Measurements from ENCODE around the gene GMPPA.

Gene GMPPA

DNA sequence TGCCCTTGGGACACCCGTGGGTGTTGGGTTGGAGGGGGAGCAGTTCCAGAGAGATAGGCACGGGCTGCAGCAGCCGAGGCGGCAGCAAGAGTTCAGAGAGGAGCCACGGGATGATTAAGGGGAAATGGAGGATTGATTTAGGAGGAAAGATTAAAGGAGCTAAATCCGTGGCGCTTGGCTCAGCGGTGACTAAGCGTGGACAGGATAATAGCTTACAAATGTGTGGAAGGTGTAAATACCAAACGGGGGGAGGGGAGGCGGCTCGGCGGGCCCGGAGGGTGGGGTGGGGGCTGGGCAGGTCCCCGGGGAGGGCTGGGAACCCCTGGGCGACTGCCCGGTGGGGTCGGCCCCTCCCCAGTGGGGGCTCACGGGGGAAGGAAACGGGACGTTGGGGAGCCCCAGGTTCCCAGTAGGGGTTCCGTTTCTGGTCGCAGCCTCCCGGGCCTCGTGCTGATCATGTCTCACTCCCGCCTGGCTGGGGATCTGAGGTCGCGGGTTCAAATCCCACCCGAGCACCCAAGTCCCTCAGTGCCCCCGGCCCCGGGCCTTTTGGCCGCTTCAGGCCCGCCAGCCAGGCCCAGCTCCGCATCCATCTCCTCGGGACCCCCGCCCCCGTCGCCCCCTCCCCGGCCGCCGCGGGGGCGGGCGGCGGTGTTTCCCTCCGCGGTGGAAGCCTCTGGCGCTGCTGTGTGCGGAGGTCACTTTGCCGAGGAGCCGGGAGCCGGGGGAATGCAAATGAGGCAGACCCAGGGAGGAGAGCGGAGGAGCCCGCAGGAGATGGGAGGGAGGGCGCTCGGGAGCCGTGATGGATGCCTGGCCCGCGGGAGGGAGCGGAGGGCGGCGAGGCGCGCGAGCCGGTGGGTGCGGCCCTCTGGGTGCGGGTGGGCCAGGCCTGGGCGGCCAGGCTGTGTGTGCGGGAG is 23.7 kb downstream of the GMPPA start:
- DNase-seq: no peak

DNA sequence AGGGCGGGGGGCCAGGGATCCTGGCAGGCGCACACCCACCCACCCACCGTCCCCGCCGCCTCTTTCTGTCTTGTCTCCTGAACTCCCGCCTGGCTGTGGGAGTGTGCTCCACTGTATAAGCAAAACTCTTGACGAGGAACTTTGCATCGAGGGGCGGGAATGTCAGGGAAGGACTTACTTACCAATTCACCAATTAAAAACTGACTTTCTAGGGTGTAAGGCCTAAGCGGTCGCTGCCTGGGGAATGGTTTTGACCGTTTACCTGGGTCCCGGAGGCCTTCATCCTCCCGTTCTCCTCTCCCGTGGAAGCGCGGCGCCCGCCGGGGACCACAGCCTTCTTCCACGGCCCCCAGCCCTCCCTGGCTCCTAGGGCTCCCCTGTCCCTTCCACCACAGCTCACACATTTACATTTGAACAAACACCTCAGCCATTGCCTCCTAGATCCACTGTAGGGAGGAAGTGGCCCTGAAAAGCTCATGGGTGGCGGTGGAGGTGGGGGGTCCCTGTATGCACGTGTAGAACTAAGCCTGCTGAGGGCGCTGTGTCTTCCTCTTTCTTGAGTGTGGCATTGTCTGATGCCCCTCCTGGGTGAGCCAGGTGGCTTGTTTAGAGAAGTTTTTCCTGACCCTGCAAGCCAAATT is 24.5 kb downstream of the GMPPA start:
- no peak for DNase-seq

DNA sequence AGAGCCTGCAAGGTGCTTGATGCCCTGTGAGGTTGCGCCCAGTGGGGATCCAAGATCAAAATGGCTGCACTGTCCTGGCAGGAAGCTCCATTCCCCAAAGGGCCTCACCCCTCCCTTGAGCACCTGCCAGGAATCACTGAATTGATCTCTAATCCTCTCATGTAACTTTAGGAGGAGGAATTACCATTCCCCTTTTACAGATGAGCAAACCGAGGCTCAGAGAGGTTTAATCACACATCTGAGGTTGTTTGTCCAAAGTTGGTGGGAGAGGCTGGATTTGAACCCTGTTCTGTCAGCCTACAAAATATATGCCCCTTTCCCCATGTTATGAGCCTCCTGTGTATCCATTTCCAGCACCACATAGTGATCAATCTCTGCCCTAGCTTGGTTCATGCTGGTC is 26.1 kb downstream of the GMPPA start:
- DNase-seq: no peak

DNA sequence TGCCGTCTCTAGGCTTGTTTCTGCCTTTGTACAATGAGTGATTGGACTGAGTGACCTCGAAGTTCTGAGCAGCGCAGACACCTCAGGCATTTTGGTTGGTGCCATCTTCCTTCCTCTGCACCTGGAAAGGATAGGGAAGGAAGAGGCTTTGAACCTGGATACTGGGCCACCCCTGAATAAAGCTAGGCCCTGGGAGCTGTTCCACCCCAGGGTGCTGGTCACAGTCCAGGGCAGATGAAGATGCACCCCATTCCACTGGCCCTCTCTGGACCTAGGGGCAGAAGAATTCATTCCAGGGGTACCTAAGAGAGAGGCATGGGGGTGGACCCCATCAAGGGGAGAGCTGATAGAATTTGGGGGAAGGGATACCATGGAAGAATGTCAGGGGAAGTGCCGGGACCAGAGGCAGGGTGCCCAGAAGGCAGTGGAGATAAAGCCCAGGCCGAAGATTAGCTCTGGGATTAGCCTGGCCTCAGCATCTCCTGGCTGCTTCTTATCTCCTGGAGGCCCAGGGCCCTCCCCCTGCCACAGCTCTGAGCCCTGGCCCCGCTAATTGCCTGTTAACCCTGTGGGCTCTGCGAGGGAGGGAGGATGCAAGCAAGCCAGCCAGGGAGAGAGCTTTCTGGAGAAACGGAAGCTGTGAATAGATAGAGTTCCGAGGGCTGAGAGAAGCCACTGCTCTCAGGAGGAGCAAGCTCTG is 27.0 kb downstream of the GMPPA start:
- DNase-seq: no peak

DNA sequence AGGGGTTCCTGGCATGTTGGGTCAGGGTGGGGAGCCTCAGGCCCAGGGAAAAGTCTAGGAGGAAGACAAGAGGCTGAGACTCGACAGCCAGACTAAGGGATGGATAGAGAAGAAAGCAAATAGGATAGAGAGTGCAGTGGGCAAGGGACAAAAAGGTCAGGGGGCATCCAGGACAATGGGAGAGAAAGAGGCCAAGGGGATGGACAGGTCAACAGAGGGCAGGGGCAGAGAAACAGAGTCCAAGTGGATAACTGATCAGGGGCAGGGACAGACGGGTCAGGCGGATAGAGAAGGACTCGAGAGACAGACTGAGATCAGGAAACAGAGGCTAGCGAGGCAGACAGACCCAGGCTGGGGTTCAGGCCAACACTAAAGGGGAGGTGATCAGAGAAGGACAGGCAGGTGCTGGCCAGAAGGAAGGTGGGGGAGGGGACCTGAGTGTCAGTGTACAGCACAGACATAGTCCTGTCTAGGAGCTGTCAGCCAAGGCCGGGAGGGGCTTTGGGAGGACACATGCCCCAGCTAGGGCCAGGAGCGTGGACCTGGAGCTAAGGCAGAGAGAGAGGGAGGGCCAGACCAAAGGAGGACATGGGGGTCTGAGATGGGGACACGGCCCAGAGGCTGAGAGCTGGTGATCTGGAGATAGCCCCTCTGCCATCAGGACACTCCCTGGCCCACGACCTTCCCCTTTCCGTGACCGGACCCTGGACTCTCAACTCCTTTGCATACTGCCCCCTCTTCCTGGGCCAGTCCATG is 27.8 kb downstream of the GMPPA start:
- DNase-seq: no peak

DNA sequence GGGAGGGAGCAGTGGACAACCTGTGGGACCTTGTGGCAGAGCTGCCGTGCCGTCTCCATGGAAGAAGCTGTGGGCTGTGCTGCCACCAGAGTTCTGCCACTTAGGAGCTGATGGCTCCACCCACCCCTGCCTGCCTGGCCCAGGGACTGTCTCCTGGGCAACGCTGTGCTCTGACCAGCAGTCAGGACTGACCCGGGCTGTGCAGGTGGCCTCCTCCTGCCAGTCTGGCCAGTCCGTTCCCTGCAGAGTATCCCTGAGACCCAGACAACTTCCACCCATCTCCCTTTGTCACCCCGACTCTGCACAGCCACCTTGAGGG is 28.3 kb downstream of the GMPPA start:
- no peak for DNase-seq

DNA sequence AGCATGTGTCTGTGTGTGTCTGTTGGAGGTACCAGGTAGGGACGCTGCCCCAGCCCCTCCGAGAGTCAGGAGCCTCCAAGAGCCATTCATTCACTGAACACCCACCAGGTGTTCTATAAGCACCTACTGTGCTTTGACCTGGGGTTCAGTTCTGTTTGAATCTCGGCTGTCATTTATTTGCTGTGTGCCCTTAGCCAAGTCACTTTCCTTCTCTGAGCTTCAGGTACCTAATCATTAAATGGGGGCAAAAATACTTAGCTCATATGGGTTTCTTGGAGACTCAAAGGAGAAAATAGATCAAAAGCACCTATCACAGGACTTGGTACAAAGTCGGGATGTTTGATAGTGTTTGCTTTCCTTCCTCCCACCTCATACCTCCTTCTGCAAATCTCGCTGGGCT is 28.8 kb downstream of the GMPPA start:
- DNase-seq: no peak

DNA sequence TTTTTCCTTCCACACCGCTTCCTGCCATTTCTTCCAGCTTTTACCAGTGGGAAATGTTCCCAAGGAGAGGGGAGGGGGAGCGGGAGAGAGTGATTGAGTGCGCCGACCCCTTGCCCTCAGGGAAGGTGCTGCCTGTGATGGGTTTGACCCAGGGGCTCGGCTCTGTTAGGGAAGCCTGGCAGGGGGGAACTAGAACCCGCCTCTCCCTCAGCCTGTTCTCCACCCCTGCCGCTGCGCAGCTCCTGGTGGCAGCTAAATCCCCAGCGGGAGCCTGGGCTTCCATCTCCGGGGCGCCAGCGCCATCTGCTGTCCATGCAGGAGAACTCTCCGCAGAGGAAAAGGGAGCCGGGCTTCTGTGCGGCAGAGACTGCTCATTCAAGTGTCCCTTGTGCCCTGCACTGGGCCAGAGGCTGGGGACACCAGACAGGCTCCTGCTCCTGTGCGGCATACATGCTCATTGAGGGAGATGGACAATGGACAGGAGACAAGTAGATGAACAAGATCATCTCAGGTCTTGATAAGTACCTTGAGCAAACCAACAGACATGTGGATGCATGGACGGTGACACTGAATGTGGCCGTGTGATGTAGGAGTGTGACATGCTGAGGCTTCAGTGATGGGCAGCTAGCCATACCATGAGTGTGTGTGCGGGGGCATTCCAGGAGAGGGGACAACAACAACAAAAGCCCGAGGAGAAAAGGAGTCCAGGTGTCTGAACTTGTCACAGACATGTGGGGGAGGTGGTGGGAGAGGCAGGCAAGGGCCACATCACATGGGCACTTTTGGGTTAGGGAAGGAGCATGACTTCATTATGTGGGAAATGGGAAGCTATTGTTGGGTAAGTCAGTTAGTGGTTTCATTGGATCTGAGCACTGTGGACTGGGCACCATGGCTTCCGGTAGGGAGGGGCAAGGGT is 31.6 kb downstream of the GMPPA start:
- DNase-seq: peak; percentile 79

DNA sequence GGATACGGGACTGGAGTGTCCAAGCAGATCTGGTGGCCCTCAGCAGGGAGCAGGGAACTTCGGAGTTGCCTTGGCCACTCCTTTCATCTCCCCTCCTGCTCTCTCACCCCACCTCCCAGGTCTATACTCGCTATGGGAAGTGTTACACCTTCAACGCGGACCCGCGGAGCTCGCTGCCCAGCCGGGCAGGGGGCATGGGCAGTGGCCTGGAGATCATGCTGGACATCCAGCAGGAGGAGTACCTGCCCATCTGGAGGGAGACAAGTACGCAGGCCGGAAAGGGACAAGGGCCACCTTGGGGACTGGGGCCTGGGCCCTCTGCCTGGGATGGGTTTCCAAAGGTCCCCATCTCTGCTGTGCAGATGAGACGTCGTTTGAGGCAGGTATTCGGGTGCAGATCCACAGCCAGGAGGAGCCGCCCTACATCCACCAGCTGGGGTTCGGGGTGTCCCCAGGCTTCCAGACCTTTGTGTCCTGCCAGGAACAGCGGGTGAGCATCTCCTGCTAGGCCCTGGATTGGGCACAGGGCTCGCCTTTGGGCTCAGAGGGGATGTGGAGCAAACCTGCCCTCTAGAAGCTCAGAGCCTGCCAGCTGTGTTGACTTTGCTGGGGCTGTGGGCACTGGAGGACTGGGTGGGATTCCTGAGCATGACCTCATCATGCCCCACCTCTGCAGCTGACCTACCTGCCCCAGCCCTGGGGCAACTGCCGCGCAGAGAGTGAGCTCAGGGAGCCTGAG is 33.1 kb downstream of the GMPPA start:
- DNase-seq: no peak

DNA sequence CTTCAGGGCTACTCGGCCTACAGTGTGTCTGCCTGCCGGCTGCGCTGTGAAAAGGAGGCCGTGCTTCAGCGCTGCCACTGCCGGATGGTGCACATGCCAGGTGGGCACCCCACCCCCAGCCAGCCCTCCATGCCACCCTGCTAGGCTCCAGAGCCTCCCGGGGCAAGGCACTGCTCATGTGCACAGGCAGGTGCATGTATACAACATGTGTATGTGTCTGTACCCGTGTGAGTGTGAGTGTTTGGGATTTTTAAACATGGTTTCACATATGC is 33.6 kb downstream of the GMPPA start:
- DNase-seq: no peak

DNA sequence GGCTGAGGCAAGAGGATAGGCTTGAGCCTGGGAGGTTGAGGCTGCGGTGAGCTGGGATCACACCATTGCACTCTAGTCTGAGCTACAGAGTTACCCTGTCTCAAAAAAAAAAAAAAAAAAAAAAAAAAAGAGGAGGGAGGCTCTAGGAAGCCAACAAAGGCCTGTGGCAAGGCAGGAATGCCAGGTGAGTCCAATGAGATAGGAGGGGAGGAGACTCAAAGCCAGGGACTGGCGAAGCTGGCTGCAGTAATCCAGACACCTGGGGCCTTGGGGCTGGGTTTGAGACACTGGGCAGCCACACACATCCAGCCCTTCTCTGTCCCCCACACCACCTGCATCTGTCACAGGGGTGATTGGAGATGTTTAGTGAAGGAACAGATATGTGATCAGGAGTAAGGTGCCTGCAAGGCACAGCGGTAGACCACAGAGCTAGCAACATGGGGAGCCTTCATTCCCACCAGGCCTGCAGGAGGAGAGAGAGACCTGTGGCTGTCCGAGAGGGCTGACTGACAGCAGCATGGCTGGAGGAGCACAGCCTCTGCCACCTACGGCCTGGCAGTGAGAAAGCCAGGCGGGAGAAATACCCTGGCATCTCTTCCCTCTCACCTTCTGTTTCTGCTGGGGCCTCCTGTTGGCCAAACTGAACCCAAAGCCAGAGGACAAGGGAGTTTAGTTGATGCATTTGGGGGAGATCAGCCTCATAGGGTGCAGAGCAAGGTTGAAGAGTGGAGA is 35.4 kb downstream of the GMPPA start:
- DNase-seq: no peak

DNA sequence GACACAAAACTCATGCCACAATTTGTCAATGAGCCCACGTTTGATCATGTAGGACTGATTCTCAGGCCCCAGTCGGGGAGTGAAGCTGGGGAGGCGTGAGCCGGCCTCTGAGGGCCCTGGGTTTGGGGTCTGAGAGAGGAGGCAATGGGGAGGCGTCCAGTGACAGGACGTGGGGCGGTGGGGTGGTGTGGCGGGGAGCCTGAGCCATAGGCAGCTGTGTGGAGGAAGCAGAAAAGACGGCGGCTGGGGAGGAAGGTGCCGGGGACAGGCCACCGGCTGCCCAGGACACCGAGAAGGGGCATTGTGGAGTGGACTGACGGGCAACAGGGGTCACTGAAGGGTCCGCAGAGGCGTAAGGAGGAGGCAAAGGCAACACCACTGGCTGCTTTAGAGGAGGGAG is 37.7 kb downstream of the GMPPA start:
- no peak for DNase-seq

DNA sequence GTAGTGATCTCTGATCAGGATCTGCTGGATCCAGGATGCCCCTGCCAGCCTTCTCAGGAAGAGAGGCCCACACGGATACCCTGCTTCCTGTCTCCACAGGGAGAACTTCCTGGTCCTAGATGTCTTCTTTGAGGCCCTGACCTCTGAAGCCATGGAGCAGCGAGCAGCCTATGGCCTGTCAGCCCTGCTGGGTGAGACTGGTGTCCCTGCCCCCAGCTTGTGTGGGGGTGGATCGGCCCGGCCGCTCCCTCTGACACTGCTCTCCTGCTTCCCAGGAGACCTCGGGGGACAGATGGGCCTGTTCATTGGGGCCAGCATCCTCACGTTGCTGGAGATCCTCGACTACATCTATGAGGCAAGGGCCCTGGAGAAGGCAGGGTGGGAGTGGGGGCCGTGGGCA is 38.3 kb downstream of the GMPPA start:
- DNase-seq: no peak

DNA sequence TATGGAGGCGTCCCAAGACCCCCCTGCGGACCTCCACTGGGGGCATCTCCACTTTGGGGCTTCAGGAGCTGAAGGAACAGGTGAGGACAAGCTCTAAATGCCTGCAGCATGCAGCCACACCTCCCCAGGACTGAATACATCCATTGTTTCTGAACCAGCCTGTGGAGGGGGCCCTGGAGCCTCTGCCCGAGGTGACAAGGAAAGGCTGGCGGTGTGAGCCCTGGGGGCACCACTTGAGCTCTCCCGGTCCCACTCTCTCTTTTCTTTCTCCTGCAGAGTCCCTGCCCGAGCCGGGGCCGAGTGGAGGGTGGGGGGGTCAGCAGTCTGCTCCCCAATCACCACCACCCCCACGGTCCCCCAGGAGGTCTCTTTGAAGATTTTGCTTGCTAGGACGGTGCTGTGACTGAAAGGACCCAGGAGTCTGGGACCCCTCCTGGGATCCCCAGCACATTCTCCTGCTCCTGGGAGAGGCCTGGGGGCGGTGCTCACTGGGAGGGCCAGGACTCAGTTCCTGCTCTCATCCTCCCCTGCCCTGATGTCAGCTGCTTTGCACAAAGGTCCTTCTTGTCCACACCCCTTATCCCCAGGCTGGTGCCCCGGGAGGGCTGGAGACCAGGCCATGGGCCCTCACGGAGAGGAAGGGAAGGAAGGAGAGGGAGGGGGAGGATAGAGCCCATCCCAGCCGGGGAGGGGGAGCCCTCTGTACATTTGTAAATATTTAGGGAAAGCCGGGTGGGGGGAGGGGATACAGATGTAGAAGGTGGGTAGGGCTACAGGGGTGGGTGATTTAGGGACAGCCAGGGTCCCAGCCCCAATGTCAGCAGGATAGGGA is 39.2 kb downstream of the GMPPA start:
- DNase-seq: no peak

DNA sequence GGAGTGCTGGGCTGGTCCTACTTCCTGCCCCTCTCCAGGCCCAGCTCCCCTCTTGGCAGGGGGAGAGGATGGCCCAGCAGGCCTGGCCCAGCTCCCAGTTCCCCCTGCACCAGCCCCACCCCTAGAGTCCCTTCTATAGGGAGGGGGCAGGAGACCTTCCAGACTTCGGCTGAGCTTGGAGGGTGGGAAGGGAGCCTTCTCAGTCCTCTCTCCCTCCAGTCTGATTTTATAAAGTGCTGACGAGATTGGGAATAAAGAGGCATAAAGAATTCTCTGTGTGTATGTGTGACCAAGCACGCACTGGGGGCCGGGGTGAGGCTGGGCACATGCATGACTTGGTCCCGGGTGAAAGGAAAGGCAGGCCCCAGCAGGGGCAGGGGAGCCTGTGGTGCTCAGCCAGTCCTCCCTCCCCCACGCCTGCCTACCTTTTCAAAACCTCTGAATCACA is 39.8 kb downstream of the GMPPA start:
- DNase-seq: no peak

DNA sequence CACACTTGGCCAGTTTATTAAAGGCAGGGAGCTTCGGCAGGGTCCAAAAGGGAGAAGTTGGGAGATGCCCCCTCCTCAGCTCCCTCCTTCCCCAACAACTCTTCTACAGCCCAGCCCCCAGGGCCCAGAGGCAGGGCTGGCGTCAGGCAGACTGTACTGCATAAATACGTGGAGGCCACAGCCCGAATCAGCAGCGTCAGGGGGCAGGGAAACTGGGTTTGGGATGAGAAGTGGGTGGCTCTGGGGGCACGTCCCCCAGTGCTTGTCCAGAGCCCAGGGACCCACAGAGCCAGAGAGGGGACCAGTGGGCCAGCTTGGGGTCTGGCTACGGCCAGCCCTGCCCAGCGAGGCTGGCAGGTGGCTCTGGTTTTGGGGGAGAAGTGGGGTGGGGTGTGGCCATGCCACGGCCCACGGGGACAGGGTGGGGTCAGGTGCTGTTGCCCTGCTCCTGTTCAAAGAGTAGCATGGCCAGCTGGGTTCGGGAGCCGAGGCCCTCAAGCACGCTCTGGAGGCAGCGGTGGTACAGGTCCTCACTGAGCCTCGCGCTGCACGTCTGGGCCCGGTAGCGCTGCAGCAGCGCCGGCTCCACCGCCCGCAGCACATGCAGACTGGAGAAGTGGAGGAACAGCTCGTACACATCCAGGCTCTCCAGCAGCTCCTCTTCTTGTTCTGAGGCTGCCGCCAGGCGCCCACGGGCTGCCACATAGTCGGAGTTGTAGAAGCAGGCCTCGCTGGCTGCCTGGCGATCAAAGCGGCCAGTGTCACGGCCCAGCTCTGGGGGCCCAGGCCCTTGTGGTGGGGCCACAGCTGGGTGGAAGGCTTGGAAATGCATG is 40.5 kb downstream of the GMPPA start:
- DNase-seq: no peak

DNA sequence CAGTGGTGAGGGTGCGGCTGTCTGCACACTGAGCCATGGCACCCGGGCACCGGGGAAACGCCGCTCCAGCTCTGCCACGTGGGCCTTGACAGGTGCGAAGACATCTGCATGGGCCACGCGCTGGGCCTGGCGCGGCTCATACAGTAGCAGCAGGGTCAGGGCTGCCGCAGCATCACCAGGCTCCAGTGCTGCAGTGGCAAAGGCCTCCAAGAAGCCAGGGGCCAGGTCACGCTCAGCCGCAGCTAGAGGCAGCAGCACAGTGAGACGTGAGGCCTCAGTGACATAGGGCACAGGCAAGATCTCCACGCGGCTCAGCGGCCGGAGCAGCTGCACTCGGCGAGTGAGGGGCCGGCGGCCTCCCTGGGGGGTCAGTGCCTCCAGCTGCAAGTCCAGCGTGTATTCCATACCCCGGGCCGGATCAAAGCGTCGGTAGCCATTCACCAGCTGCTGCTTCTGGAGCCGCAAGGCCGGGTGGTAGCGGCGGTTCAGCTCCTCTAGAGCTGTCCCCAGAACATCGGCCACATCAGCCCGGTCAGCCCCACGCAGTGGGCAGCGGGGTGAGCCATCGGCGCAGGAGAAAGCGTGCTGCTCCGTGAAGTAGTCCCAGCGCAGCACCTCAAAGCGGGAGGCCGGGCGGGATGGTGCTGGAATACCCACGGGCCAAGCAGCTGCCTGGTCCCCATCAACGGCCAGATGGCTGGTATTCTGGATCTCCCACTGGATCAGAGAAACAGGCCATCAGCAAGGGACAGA is 41.4 kb downstream of the GMPPA start:
- DNase-seq: no peak

DNA sequence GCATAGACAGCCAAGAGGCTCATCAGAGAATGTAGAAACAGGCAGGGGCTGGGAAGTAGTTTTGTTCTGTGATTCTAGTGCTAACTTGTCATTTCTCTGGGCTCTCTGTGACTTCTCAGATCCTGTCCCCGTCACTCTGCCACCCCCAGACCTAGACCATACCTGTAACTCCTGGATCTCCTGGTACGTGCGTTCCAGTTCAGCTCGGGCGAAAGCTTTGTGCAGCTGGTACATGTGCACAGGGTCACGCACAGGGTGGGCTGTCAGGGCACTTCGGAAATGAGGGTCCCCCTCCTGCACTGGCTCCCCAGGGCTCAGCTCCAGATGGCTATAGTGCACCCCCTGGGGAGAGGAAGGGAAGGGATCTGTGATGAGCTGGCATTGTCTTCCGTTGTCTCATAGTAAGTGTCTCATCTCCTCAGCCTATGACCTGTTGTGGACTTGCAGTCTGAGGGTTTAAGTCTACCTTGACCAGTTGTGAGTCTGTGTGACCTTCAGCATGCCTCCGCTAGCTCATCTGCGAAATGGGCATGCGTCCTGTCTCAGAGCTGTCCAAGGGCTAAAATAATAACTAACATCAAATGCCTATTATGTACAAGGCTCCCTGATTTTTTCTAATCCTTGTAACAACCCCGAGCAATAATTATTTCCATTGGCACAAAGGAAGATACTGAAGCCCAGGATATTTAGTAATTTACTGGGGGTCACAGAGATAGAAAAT is 42.3 kb downstream of the GMPPA start:
- DNase-seq: no peak

All from activated CD4-positive, alpha-beta T cell treated with anti-CD3 and anti-CD28 coated beads for 1 hour (primary cell).